SK-N-SH (cell line): ENCODE measurements around the gene ANO6. TPM values are rescaled to one million over a fixed set of nuclear protein-coding genes. Genes with fewer than 3 reads are reported as not detected.

ENCODE experiments used
- CTCF ChIA-PET: fragments of 300-600, 350-600 bp; formaldehyde crosslinking; extraction: SDS; loops from one replicate; lab custom pipeline; 2021; lab: Yijun Ruan, JAX
- POLR2A ChIA-PET: fragments of 350-600 bp; sonication (Branson Sonifier 250); formaldehyde crosslinking; extraction: SDS; loops from one replicate; lab custom pipeline; 2020; ENCODE audit warnings: antibody characterized with exemption, inconsistent platforms; lab: Yijun Ruan, JAX
- DNase-seq: peaks from one replicate; pipeline ENCODE4 v3.0.0; 2012
- H2AFZ ChIP-seq: fragments of 200-600 bp; sonication (generic); 2 replicates; pipeline ENCODE4 v1.8.1; 2016; ENCODE audit warnings: antibody characterized with exemption, mild to moderate bottlenecking, low read depth
- H3F3A ChIP-seq: fragments of 200-600 bp; sonication (generic); replicated peaks from 2 replicates; pipeline ENCODE3; 2016; ENCODE audit warnings: antibody characterized with exemption, mild to moderate bottlenecking; ENCODE audit not compliant: insufficient read depth
- H3K27ac ChIP-seq, 2 experiments: fragments of 200-500 bp in 1 of 2; fragments of 200-600 bp in 1 of 2; sonication (Bioruptor generic) in 1 of 2; sonication (generic), shearing (Covaris generic) in 1 of 2; 2 replicates each; pipeline versions ENCODE4 v1.5.1 to v1.6.1; 2014 to 2016; ENCODE audit warnings: low read depth in 2 of 2, inconsistent platforms in 1 of 2, low read length in 1 of 2, mild to moderate bottlenecking in 1 of 2, mixed read lengths in 1 of 2
- H3K27me3 ChIP-seq: fragments of 200-600 bp; sonication (generic), shearing (Covaris generic); 2 replicates; pipeline ENCODE4 v1.6.1; 2016; ENCODE audit warnings: mixed run types; ENCODE audit not compliant: insufficient read depth
- H3K36me3 ChIP-seq, 2 experiments: fragments of 200-500 bp in 1 of 2; fragments of 200-600 bp in 1 of 2; sonication (Bioruptor generic) in 1 of 2; sonication (generic) in 1 of 2; replicated peaks in 1 of 2; 2 replicates each; pipeline versions ENCODE3 to v1.5.1; 2014 to 2016; ENCODE audit warnings: low read length in 1 of 2, mild to moderate bottlenecking in 1 of 2; ENCODE audit not compliant: insufficient read depth in 2 of 2, control insufficient read depth in 1 of 2
- H3K4me1 ChIP-seq, 2 experiments: fragments of 200-500 bp in 1 of 2; fragments of 200-600 bp in 1 of 2; sonication (Bioruptor generic) in 1 of 2; sonication (generic), shearing (Covaris generic) in 1 of 2; 2 replicates each; pipeline versions ENCODE4 v1.5.1 to v1.6.1; 2014 to 2016; ENCODE audit warnings: low read depth in 1 of 2, low read length in 1 of 2, mixed run types in 1 of 2; ENCODE audit not compliant: insufficient read depth in 2 of 2, control insufficient read depth in 1 of 2
- H3K4me2 ChIP-seq: fragments of 200-600 bp; sonication (generic), shearing (Covaris generic); 2 replicates; pipeline ENCODE4 v1.6.1; 2017; ENCODE audit warnings: mixed run types
- H3K4me3 ChIP-seq, 2 experiments: fragments of 200-500 bp in 1 of 2; fragments of 200-600 bp in 1 of 2; sonication (Bioruptor generic) in 1 of 2; sonication (generic), shearing (Covaris generic) in 1 of 2; 2 replicates each; pipeline versions ENCODE4 v1.5.1 to v1.8.1; 2014 to 2016; ENCODE audit warnings: low read depth in 2 of 2, inconsistent platforms in 1 of 2, low read length in 1 of 2, mild to moderate bottlenecking in 1 of 2, mixed read lengths in 1 of 2, moderate library complexity in 1 of 2
- H3K79me2 ChIP-seq: fragments of 200-600 bp; sonication (generic); 2 replicates; pipeline ENCODE4 v1.8.1; 2017; ENCODE audit warnings: mild to moderate bottlenecking; ENCODE audit not compliant: insufficient read depth
- H3K9ac ChIP-seq: fragments of 200-600 bp; sonication (generic); 2 replicates; pipeline ENCODE4 v1.6.1; 2017; ENCODE audit warnings: mixed run types
- H3K9me2 ChIP-seq: fragments of 200-600 bp; sonication (generic); 2 replicates; pipeline ENCODE4 v1.6.1; 2017; ENCODE audit warnings: mixed run types
- H3K9me3 ChIP-seq: fragments of 200-600 bp; sonication (generic); 2 replicates; pipeline ENCODE4 v1.6.1; 2017; ENCODE audit warnings: mixed run types, mild to moderate bottlenecking, moderate library complexity
- H4K20me1 ChIP-seq: fragments of 200-600 bp; sonication (generic); 2 replicates; pipeline ENCODE4 v1.6.1; 2017; ENCODE audit warnings: mild to moderate bottlenecking, mixed run types; ENCODE audit not compliant: insufficient read depth
- CHD2 ChIP-seq: fragments of 150-350 bp; IDR thresholded peaks from 2 replicates; pipeline ENCODE4 v1.6.1; 2018; ENCODE audit warnings: low read length; ENCODE audit not compliant: partially characterized antibody
- GATA2 ChIP-seq: sonication (generic); formaldehyde crosslinking; IDR thresholded peaks from 2 replicates; pipeline ENCODE4 v1.5.0; 2020; ENCODE audit warnings: mild to moderate bottlenecking, missing genetic modification reagents
- IRF3 ChIP-seq: fragments of 150-350 bp; IDR thresholded peaks from 2 replicates; pipeline ENCODE4 v1.6.1; 2016; ENCODE audit warnings: mild to moderate bottlenecking, low read depth, low read length
- JUND ChIP-seq: IDR thresholded peaks from 2 replicates; pipeline ENCODE4 v1.4.0; 2012
- NFIC ChIP-seq: IDR thresholded peaks from 2 replicates; pipeline ENCODE4 v1.4.0; 2012; ENCODE audit warnings: borderline replicate concordance
- PBX3 ChIP-seq: IDR thresholded peaks from 2 replicates; pipeline ENCODE4; 2012
- POLR2AphosphoS5 ChIP-seq: IDR thresholded peaks from 2 replicates; pipeline ENCODE4 v1.6.1; 2012; ENCODE audit warnings: low read depth, low read length
- TAF1 ChIP-seq: IDR thresholded peaks from 2 replicates; pipeline ENCODE4 v1.6.1; 2012; ENCODE audit warnings: low read depth, mild to moderate bottlenecking, low read length, moderate library complexity, borderline replicate concordance
- USF2 ChIP-seq: fragments of 150-350 bp; IDR thresholded peaks from 2 replicates; pipeline ENCODE4 v1.6.1; 2017; ENCODE audit warnings: antibody characterized with exemption, low read length, low read depth, borderline replicate concordance
- WGBS: methylation state at CpG from one replicate; pipeline ENCODE4 v1.1.6; 2017; ENCODE audit warnings: low lambda C conversion rate; 5-methylcytosine and 5-hydroxymethylcytosine counted together
- polyA plus RNA-seq, 3 experiments: library from polyadenylated mRNA; depleted of rRNA; stranded (reverse); fragments of >200 nt; gene quantifications; 2 replicates each; pipeline ENCODE4 v1.2.3, GENCODE V29; 2012
- TF ChIP-seq, protein P1 (sequence below): IDR thresholded peaks from 2 replicates; pipeline ENCODE4 v1.4.0; 2012; ENCODE audit warnings: low read depth, borderline replicate concordance
- TF ChIP-seq, protein P2 (sequence below): IDR thresholded peaks from 2 replicates; pipeline ENCODE4 v1.6.1; 2012; ENCODE audit warnings: mild to moderate bottlenecking, low read depth, low read length, moderate library complexity

ANO6 gene
- polyA plus RNA-seq, 1 of the 3 experiments (the other 2 are of a cell fraction) = 20.1 TPM

GRCh38 chr12:45310627-45310968, 94.7 kb downstream of the ANO6 start:
- H3K36me3 ChIP-seq = peaks cover 8 to 12% of the 10 kb centered on the region in 2 experiments
- H3K4me1 ChIP-seq = peaks cover 7 to 26% of the 10 kb centered on the region in 2 experiments; a peak in 3 of 4 replicates
- H3K9me3 ChIP-seq = no peaks in the 10 kb centered on the region
- H3K27me3 ChIP-seq = no peaks in the 10 kb centered on the region
- H3K79me2 ChIP-seq = peaks cover 25% of the 10 kb centered on the region
- ChIA-PET CTCF (interaction anchor here (1.4 to 2.9 kb wide), 3 partner anchors 10 to 78 kb away, joined by 3 to 8 read pairs (median 4); no protein-coding TSS in a partner anchor), POLR2A (no interaction called here)
- peaks cover 20% of the 10 kb centered on the region for H3F3A ChIP-seq
- H3K27ac ChIP-seq = peak overlapping the region; percentile 88 to 89; a peak in 3 of 4 replicates
- no peak for DNase-seq
- no peaks in the 10 kb centered on the region for H4K20me1 ChIP-seq
- no peak overlapping the region for H3K4me3 ChIP-seq
- WGBS = 81% methylated on average over 1 of the region's 1 CpG
- TF ChIP-seq CHD2 (no peak), IRF3 (no peak), TAF1 (no peak), POLR2AphosphoS5 (no peak), NFIC (no peak), JUND (no peak), GATA2 (CRISPR knock-in tag) (no peak), USF2 (no peak), PBX3 (no peak)
- TF ChIP-seq, protein P1, sequence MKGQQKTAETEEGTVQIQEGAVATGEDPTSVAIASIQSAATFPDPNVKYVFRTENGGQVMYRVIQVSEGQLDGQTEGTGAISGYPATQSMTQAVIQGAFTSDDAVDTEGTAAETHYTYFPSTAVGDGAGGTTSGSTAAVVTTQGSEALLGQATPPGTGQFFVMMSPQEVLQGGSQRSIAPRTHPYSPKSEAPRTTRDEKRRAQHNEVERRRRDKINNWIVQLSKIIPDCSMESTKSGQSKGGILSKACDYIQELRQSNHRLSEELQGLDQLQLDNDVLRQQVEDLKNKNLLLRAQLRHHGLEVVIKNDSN = no peak
- TF ChIP-seq, protein P2, sequence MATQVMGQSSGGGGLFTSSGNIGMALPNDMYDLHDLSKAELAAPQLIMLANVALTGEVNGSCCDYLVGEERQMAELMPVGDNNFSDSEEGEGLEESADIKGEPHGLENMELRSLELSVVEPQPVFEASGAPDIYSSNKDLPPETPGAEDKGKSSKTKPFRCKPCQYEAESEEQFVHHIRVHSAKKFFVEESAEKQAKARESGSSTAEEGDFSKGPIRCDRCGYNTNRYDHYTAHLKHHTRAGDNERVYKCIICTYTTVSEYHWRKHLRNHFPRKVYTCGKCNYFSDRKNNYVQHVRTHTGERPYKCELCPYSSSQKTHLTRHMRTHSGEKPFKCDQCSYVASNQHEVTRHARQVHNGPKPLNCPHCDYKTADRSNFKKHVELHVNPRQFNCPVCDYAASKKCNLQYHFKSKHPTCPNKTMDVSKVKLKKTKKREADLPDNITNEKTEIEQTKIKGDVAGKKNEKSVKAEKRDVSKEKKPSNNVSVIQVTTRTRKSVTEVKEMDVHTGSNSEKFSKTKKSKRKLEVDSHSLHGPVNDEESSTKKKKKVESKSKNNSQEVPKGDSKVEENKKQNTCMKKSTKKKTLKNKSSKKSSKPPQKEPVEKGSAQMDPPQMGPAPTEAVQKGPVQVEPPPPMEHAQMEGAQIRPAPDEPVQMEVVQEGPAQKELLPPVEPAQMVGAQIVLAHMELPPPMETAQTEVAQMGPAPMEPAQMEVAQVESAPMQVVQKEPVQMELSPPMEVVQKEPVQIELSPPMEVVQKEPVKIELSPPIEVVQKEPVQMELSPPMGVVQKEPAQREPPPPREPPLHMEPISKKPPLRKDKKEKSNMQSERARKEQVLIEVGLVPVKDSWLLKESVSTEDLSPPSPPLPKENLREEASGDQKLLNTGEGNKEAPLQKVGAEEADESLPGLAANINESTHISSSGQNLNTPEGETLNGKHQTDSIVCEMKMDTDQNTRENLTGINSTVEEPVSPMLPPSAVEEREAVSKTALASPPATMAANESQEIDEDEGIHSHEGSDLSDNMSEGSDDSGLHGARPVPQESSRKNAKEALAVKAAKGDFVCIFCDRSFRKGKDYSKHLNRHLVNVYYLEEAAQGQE = no peak
- H3K4me2 ChIP-seq = peak overlapping the region; percentile 34; the same call in 1 of the 2 replicates
- H3K9me2 ChIP-seq = no peaks in the 10 kb centered on the region
- no peak overlapping the region for H2AFZ ChIP-seq
- H3K9ac ChIP-seq = no peak overlapping the region
